GM13977 (cell line): ENCODE data around the gene RHEB.

Experiments
- DNase-seq: peaks from one replicate; pipeline ENCODE4 v3.0.0; 2012; ENCODE audit warnings: low spot score
- CTCF ChIP-seq: IDR thresholded peaks from 2 replicates; pipeline ENCODE4 v1.5.1; 2012; ENCODE audit warnings: mild to moderate bottlenecking, control low read depth; ENCODE audit not compliant: insufficient read depth; ENCODE audit errors: extremely low read depth, missing control alignments
- in situ Hi-C: fragments of 300-500 bp; cut with MboI; formaldehyde crosslinking; loops from one replicate; pipeline ENCODE4 v1.12.0; 2022; ENCODE audit warnings: low sequenced_read_pairs, low pct_unique_long_range_greater_than_20kb, mixed read lengths, inconsistent platforms; ENCODE audit not compliant: unreplicated experiment

Gene RHEB

GRCh38 chr7:151426904-151427704 is 92.6 kb downstream of the RHEB start:
- no peak for TF ChIP-seq CTCF

GRCh38 chr7:151426441-151426903 is 93.2 kb downstream of the RHEB start:
- DNase-seq: no peak
- TF ChIP-seq CTCF: no peak
- in situ Hi-C loops: no loop called here

More at GRCh38 chr7:151426904-151427704, 92.6 kb downstream of the RHEB start:
- in situ Hi-C loops: no loop called here
- no peak for DNase-seq

DNA sequence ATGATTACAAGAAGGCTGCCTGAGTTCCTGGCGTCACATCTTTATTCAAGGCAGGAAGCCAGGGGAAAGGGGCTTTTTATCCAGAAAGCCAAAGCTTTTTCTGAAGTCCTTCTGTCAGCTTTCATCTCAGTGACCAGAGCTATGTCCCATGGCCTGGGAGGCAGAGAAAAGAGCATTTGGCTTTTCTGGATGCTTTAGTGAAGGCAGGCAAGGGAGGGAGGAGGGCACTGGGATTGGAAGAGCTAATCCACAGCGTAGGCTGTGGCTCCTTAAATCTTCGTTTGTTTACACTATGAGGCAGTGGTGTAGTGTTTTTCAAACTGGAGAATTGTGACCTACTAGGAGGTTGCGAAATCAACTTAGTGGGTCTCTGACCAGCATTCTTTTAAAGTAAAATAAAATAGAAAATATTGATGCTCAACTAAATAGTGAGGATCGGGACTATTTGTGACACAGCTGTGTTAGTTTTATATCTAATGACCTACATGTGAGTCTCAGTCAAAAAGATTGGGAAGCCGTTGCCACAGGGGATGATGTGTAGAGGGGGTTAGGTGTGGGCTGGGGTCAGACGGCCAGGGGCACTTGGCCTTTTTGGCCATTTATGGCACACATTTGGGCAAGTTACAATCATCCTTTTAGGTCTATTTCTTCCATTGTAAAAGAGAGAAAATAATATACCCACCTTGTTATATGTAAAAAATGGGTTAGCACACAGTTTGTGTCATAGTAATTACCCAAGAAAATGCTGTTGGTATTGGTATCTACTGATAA is 93.8 kb downstream of the RHEB start:
- no peak for TF ChIP-seq CTCF
- in situ Hi-C loops: no loop called here
- DNase-seq: no peak

GRCh38 chr7:151424799-151425198 is 94.9 kb downstream of the RHEB start:
- no peak for DNase-seq
- TF ChIP-seq CTCF: no peak
- in situ Hi-C loops: no loop called here

- in situ Hi-C loops: no loop called here
- DNase-seq: no peak
- no peak for TF ChIP-seq CTCF
Measured at GRCh38 chr7:151423936-151424335, 95.8 kb downstream of the RHEB start.

DNA sequence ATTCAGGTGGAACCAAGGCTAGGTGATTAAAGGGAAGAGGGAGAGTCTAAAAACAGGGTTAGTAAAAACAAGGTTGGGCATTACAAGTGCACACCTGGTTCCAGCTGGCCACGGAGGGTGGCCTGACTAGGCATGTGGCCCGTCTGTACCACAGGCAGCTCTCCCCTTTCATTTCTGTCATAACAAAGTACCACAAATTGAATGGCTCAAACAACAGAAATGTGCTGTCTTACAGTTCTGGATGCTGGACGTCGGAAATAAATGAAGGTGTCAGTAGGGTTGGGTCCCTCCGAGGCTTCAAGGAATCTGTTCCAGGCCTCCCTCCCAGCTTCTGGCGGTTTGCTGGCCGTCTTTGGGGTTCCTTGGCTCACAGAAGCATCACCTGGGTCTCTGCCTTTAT is 96.5 kb downstream of the RHEB start:
- no peak for TF ChIP-seq CTCF
- in situ Hi-C loops: no loop called here
- no peak for DNase-seq
